MM.1S (cell line): ENCODE data around the gene NFIX.

Experiments used
- DNase-seq: peaks from one replicate; pipeline ENCODE4 v3.0.0-alpha.2; 2015
- H2AFZ ChIP-seq: fragments of 300-600 bp; sonication (generic); 2 replicates; pipeline ENCODE4 v1.6.0; 2016; ENCODE audit warnings: antibody characterized with exemption, low read length
- H3F3A ChIP-seq: fragments of 300-600 bp; sonication (generic); 2 replicates; pipeline ENCODE4 v1.6.1; 2016; ENCODE audit warnings: mild to moderate bottlenecking, antibody characterized with exemption, low read length, moderate library complexity, mixed read lengths; ENCODE audit not compliant: insufficient read depth
- H3K27ac ChIP-seq: fragments of 300-600 bp; sonication (generic); 2 replicates; pipeline ENCODE4 v1.5.1; 2016; ENCODE audit warnings: mild to moderate bottlenecking, low read length
- H3K27me3 ChIP-seq: fragments of 300-600 bp; sonication (generic); replicated peaks from 2 replicates; pipeline ENCODE4 v1.6.0; 2016; ENCODE audit warnings: low read length; ENCODE audit not compliant: insufficient read depth
- H3K36me3 ChIP-seq: fragments of 300-600 bp; sonication (generic); replicated peaks from 2 replicates; pipeline ENCODE4 v1.6.1; 2016; ENCODE audit warnings: mild to moderate bottlenecking, low read length, mixed read lengths; ENCODE audit not compliant: insufficient read depth
- H3K4me1 ChIP-seq: fragments of 300-600 bp; sonication (generic); 2 replicates; pipeline ENCODE4 v1.6.1; 2016; ENCODE audit warnings: low read length, mixed read lengths
- H3K4me2 ChIP-seq: fragments of 300-600 bp; sonication (generic); 2 replicates; pipeline ENCODE4 v1.6.0; 2016; ENCODE audit warnings: low read depth, low read length
- H3K4me3 ChIP-seq: fragments of 300-600 bp; sonication (generic); 2 replicates; pipeline ENCODE4 v1.5.1; 2016; ENCODE audit warnings: low read length, mixed read lengths
- H3K79me2 ChIP-seq: fragments of 300-600 bp; sonication (generic); 2 replicates; pipeline ENCODE4 v1.6.1; 2016; ENCODE audit warnings: mixed run types, low read length, mixed read lengths
- H3K9ac ChIP-seq: fragments of 300-600 bp; sonication (generic); 2 replicates; pipeline ENCODE4 v1.6.1; 2016; ENCODE audit warnings: low read length, mixed read lengths
- H3K9me2 ChIP-seq: fragments of 300-600 bp; sonication (generic); replicated peaks from 2 replicates; pipeline ENCODE4 v1.6.1; 2016; ENCODE audit warnings: mild to moderate bottlenecking, low read length, mixed read lengths; ENCODE audit not compliant: insufficient read depth
- H3K9me3 ChIP-seq: fragments of 300-600 bp; sonication (generic); replicated peaks from 2 replicates; pipeline ENCODE4 v1.6.1; 2016; ENCODE audit warnings: mild to moderate bottlenecking, low read length, mixed read lengths; ENCODE audit not compliant: insufficient read depth
- H4K20me1 ChIP-seq: fragments of 300-600 bp; sonication (generic); 2 replicates; pipeline ENCODE4 v1.6.1; 2016; ENCODE audit warnings: mild to moderate bottlenecking, low read length, moderate library complexity, mixed read lengths; ENCODE audit not compliant: insufficient read depth
- EZH2 ChIP-seq: fragments of 300-600 bp; sonication (generic); optimal IDR thresholded peaks from 2 replicates; pipeline ENCODE3; 2017; ENCODE audit warnings: low read depth, mild to moderate bottlenecking, antibody characterized with exemption, low read length, mixed read lengths
- EZH2phosphoT487 ChIP-seq: fragments of 300-600 bp; sonication (generic); IDR thresholded peaks from 2 replicates; pipeline ENCODE4 v1.6.1; 2018; ENCODE audit warnings: antibody characterized with exemption, low read length
- TF ChIP-seq, protein P1 (sequence below): fragments of 300-600 bp; sonication (generic); IDR thresholded peaks from 2 replicates; pipeline ENCODE4 v1.5.1; 2016; ENCODE audit warnings: antibody characterized with exemption, low read length, mixed read lengths

Gene NFIX

GRCh38 chr19:13054626-13055212 is 59.4 kb downstream of the NFIX start:
- Histone ChIP-seq H3K9me2 (no peaks in the 10 kb centered on the region), H3K9me3 (no peaks in the 10 kb centered on the region), H3K79me2 (no peaks in the 10 kb centered on the region), H3K27me3 (peaks cover 29% of the 10 kb centered on the region), H3K4me3 (no peak overlapping the region), H3K4me1 (peaks cover 7% of the 10 kb centered on the region), H3K36me3 (no peaks in the 10 kb centered on the region), H3K4me2 (no peak overlapping the region), H3K27ac (no peak overlapping the region), H3F3A (no peaks in the 10 kb centered on the region), H3K9ac (no peak overlapping the region), H2AFZ (no peak overlapping the region), H4K20me1 (no peaks in the 10 kb centered on the region)
- DNase-seq, result no peak
- TF ChIP-seq, protein P1, sequence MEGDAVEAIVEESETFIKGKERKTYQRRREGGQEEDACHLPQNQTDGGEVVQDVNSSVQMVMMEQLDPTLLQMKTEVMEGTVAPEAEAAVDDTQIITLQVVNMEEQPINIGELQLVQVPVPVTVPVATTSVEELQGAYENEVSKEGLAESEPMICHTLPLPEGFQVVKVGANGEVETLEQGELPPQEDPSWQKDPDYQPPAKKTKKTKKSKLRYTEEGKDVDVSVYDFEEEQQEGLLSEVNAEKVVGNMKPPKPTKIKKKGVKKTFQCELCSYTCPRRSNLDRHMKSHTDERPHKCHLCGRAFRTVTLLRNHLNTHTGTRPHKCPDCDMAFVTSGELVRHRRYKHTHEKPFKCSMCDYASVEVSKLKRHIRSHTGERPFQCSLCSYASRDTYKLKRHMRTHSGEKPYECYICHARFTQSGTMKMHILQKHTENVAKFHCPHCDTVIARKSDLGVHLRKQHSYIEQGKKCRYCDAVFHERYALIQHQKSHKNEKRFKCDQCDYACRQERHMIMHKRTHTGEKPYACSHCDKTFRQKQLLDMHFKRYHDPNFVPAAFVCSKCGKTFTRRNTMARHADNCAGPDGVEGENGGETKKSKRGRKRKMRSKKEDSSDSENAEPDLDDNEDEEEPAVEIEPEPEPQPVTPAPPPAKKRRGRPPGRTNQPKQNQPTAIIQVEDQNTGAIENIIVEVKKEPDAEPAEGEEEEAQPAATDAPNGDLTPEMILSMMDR, result no peak
- TF ChIP-seq EZH2, result no peak
- no peak for TF ChIP-seq EZH2phosphoT487

DNA sequence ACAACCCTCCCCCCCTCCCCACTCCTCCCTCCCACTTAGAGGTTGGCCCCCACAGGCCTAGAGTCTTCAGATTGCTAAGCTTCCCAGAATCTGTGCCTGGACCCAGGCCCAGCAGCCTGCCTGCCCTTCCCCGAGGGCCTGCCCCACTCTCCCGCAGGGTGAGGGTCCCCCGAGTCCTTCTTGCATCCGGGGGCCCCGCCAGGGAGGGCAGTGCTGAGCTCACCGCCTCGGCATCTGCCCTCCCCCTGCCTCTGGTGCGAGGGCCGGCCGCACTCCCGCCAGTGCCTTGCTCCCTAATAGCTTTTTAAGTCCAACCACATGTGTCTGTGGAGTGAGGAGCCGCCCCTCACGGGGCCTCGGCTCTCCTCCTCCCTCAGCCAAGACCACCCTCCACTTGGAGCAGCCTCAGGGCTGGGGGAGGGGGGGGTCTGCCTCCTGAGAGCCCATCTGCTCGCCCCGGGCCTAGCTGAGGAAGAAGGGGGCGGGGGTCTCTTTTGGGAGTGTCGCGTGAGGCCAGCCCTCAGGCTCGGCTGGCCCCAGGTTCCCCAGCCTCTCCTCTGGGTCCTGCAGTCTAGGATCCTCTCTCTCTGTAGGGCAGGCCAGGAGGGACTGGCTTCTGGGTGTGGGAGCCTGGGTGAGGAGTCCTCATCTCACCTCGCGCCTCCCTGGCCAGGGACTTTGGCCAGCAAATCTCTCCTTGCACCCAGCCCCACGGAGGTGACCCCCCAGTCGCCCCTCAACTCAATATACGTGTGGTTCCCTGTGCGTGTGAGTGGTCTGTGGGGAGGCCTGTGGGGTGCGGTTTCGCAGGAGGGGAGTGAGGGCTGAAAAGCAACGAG is 60.2 kb downstream of the NFIX start:
- Histone ChIP-seq H3K9ac (no peak overlapping the region), H3K9me2 (no peaks in the 10 kb centered on the region), H3K9me3 (no peaks in the 10 kb centered on the region), H3K27ac (no peak overlapping the region), H2AFZ (no peak overlapping the region), H3F3A (no peaks in the 10 kb centered on the region), H3K4me1 (peaks cover 7% of the 10 kb centered on the region), H3K79me2 (no peaks in the 10 kb centered on the region), H3K27me3 (peaks cover 35% of the 10 kb centered on the region), H3K36me3 (no peaks in the 10 kb centered on the region), H3K4me2 (no peak overlapping the region), H3K4me3 (no peak overlapping the region), H4K20me1 (no peaks in the 10 kb centered on the region)
- TF ChIP-seq, protein P1, result no peak
- no peak for TF ChIP-seq EZH2
- DNase-seq, result no peak

GRCh38 chr19:13056052-13056660 is 60.9 kb downstream of the NFIX start:
- Histone ChIP-seq H3K27ac (no peak overlapping the region), H3K27me3 (peaks cover 39% of the 10 kb centered on the region), H3K4me1 (peaks cover 4% of the 10 kb centered on the region), H3K36me3 (no peaks in the 10 kb centered on the region), H4K20me1 (no peaks in the 10 kb centered on the region), H3K9me3 (no peaks in the 10 kb centered on the region), H3K79me2 (no peaks in the 10 kb centered on the region), H3K4me3 (no peak overlapping the region), H3F3A (no peaks in the 10 kb centered on the region), H3K4me2 (no peak overlapping the region), H2AFZ (no peak overlapping the region), H3K9ac (no peak overlapping the region), H3K9me2 (no peaks in the 10 kb centered on the region)
- no peak for DNase-seq
- no peak for TF ChIP-seq EZH2
- TF ChIP-seq EZH2phosphoT487, result no peak
- TF ChIP-seq, protein P1, result no peak
